HG02759 (cell line): Measurements from ENCODE around the gene RNF114.
"Not testable (repeated sequence)": the region's sequence is repeated elsewhere in the genome, so short reads cannot be mapped to it uniquely, and the experiment has no call there.

Source experiments
- ATAC-seq: cut with Tn5 transposase; IDR thresholded peaks from one replicate; pipeline ENCODE4 v1.9.1; 2021; ENCODE audit warnings: mild to moderate bottlenecking, moderate library complexity; ENCODE audit not compliant: unreplicated experiment

RNF114 gene

GRCh38 chr20:49984426-49985153 lies 48.4 kb downstream of the RNF114 start:
- ATAC-seq = no peak

DNA sequence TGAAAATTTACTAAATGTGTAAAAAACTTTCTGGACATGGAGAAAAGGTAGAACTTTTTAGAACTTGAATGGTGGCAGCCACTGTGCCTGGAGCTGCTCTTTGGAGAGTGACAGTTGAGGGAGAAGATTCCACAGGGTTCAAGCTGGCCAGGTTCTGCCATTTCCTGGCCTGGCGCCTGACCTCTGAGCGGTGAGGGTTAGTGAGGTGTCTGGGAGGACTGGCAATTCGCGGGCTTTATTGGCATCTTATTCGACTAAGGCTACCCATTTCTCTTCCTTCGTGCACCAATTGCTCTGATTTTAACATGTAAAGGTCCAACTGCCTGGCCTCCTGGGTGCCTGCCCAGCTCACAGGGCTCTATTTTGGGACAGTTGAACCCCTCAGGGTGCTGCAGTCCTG lies 49.0 kb downstream of the RNF114 start:
- no peak for ATAC-seq

DNA sequence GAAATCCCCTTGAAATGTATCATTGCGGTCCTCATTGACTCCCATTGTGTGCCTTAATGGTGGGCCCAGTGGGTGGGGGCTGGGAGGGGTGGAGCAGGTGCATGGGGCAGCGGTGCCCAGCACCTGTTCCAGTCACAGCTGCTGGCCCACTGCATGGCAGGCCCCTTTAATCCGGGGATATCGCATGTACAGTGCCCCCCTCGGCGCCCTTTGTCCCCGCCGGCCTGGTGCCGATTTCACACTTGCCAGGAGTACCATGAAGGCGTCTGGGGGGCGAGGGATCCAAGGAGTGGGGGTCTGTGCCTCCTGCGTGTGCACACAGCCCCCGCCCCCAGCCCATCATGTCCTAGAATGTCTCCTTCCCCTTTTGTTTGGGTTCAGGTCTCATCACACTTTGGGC lies 49.4 kb downstream of the RNF114 start:
- no peak for ATAC-seq

DNA sequence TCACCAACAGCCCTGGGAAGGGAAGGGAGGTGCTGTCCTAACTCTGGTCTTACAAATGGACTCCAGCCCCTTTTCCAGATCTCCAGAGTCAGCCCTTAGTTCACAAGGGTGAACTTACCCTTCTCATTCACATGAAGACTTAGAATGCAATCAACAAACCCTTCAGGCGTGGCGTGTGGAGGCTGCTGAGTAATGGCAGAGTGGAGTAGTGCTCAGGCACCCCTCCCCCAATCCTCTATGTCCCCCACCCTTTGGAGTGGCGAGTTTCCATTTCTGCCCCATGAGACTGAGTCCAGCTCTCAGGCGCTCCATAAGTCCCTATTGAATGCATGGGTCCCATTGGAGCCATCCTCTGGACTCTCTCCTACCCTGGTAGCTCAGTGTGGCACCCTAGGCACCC lies 49.9 kb downstream of the RNF114 start:
- no peak for ATAC-seq

DNA sequence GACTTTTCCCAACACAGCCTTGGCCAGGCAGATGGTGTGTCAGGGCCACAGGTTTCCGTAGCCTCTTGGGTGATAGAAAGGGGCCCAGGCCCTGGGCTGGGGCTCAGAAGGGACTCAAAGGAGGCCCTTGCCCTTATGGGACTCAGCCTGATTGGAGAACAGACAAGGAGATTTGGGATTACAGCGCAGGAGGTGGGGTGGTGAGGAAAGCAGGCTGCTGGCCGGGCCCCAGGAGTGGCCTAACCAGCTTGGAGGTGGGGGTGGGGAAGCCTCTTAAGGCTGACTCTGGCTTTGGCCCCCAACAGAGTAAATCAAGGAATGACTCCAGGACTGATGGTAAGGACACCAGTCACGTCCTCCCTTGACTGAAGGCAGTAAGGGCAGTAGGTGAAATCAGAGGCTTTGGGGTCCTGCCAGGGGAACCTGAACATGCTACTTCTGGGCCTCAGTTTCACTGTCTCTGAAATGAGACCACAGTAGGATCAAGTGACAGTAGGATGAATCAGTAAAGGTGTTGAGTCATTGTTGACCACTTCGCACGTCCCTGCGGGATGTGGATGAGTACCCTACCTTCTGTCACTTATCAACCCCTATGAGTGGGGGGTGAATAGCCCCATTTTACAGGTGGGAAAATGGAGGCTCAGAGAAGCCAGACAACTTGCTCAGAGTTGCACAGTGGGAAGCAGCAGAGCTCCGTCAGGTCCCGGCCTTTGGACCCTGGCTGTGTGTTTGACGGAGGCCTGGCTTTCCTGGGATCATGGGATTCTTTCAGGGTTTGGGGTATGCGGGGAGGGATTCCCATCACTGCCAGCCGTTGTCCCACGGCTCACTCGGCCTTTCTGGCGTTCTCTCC lies 51.0 kb downstream of the RNF114 start:
- ATAC-seq = no peak

DNA sequence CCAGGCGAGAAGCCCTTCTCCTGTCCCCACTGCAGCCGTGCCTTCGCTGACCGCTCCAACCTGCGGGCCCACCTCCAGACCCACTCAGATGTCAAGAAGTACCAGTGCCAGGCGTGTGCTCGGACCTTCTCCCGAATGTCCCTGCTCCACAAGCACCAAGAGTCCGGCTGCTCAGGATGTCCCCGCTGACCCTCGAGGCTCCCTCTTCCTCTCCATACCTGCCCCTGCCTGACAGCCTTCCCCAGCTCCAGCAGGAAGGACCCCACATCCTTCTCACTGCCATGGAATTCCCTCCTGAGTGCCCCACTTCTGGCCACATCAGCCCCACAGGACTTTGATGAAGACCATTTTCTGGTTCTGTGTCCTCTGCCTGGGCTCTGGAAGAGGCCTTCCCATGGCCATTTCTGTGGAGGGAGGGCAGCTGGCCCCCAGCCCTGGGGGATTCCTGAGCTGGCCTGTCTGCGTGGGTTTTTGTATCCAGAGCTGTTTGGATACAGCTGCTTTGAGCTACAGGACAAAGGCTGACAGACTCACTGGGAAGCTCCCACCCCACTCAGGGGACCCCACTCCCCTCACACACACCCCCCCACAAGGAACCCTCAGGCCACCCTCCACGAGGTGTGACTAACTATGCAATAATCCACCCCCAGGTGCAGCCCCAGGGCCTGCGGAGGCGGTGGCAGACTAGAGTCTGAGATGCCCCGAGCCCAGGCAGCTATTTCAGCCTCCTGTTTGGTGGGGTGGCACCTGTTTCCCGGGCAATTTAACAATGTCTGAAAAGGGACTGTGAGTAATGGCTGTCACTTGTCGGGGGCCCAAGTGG lies 51.9 kb downstream of the RNF114 start:
- ATAC-seq = no peak

DNA sequence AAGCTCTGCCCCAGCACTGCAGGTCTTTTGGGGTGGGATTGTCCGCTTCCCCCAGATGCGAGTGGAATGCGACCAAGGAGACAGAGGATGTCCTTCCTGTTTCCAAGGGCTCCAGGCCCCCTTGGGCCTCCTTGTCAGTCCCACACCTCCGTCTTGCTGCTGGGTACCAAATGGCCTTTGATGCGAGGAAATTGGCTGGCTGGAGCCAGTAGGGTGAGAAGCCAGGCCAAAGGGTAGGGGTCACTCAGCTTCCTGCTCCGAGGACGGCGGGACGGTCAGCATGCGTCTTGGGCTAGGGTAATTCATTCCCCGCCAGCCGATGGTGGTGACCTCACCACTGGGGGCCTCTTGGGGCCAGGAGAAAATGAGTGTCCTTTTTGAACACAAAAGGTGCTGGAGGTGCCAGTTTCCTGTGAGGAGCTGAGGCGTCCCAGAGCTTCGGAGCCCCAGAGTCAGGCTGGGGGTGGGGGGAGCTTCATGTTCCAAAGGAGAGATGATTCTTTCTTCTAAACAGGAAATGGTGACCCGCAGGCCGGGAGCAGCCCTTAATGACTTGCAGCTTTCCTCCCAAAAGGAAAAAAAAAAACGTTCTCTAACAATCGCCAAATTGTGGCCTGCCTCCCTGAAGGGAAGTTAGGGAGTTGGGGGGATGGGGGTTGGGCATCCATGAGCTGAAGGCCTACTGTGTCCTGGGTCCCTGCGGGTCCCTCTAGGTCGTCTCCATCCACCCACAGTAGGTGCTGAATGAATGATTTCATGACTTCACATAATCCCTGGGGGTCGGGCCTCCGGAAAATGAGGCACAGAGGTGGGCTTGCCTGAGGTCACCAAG lies 53.3 kb downstream of the RNF114 start:
- no peak for ATAC-seq

DNA sequence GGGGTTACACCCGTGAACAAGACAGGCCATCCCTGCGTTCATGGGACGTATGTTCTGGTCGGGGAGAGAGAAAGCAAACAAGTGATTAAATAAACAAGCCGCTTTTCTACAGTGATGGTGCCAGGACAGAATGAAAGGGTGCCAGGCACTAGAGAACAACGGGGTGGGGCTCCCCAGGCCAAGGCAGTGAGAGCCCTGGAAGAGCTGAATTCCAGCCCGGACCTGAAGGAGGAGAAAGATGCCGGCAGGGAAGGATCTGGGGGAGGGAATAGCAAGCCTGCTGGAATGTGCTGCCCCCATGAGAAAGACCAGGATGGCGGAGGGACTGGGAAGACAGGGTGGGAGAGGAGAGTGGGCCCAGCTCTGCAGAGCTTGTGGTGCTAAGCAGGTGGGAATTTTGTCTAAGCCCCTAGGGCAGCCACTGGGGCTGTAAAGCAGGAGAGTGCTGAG lies 54.1 kb downstream of the RNF114 start:
- ATAC-seq = no peak

- ATAC-seq = no peak
Measured at GRCh38 chr20:49993301-49993751, 57.1 kb downstream of the RNF114 start.

DNA sequence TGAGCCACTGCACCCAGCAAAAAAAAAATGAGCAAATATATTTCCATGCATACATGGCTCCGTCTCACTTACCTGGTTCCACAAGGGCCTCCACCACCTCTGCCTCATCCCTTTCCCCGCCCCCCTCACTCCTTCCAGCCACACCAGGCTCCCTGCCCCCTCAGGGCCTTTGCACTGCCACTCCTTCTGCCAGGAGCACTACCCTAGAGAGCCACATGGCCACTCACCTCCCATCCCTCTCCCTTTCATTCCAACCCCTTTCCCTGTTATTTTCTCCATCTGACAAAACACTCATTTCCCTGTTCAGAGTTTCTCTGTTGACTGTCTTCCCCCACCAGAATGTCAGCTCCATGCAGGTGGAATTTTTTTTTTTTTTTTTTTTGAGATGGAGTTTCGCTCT lies 59.4 kb downstream of the RNF114 start:
- ATAC-seq = no peak

- not testable (repeated sequence) for ATAC-seq
Measured at GRCh38 chr20:49998478-49999188, 62.4 kb downstream of the RNF114 start.

- ATAC-seq = peak; percentile 84
Measured at GRCh38 chr20:49999329-49999728, 63.1 kb downstream of the RNF114 start.

- not testable (repeated sequence) for ATAC-seq
Measured at GRCh38 chr20:50000548-50001222, 64.5 kb downstream of the RNF114 start.

DNA sequence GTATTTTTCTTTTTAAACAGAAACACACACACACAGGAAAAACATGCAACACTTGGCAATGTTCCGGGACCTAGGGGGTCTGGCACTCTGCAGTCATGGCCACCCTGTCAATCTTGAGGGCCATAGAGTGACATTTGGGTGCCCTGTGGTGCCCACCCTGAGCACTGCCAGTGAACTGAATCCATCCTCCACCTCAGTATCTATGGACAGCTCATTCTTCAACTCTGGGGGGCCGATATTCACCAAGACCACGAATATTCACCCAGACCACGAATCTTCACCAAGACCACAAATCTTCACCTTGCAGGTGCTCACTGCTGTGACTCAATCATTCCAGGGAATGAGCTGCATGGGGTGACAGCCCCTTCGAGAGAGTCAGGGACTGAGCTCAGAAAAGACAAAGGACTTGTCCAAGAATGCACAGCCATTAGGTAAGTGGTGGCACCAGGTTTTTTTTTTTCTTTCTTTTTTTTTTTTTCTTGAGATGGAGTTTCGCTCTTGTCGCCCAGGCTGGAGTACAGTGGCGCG lies 65.7 kb downstream of the RNF114 start:
- no peak for ATAC-seq

DNA sequence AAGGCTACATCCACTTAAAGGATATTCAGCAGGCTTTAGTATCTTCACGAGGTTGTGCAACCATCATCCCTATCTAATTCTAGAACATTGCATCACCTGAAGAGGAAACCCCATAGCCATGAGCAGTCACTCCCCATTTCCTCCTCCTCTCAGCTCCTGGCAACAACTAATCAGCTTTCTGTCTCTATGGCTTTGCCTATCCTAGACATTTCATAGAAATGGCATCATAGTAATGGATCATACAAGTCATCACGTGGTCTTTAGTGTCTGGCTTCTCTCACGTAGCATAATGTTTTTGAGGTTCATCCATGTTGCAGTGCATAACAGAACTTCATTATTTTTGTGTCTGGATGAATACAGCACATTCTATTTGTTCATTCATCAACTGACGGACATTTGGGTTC lies 67.1 kb downstream of the RNF114 start:
- ATAC-seq = no peak
